Immature natural killer cell (primary cell): Measurements from ENCODE around the gene GOLGA6B. TPM values are rescaled to one million over a fixed set of nuclear protein-coding genes. Genes with fewer than 3 reads are reported as not detected.
"Not testable (repeated sequence)": the region's sequence is repeated elsewhere in the genome, so short reads cannot be mapped to it uniquely, and the experiment has no call there.

Experiments used
- DNase-seq, 3 donors: peaks; one replicate each; pipeline ENCODE4 v3.0.0; 2022; ENCODE audit warnings: mixed read lengths in 1 of 3
- H3K27ac Mint-ChIP-seq, 6 donors: one replicate each; pipeline ENCODE4 v1.8.0; 2020; ENCODE audit warnings: mixed read lengths in 6 of 6, mild to moderate bottlenecking in 5 of 6, inconsistent platforms in 4 of 6, moderate library complexity in 3 of 6
- H3K27me3 Mint-ChIP-seq, 3 donors: one replicate each; pipeline ENCODE4 v1.8.0; 2020 to 2021; ENCODE audit warnings: low read depth in 3 of 3, mild to moderate bottlenecking in 3 of 3, mixed read lengths in 3 of 3, moderate library complexity in 3 of 3, inconsistent platforms in 1 of 3
- H3K36me3 Mint-ChIP-seq, 3 donors: one replicate each; pipeline ENCODE4 v1.8.0; 2020; ENCODE audit warnings: mixed read lengths in 3 of 3, inconsistent platforms in 2 of 3, mild to moderate bottlenecking in 2 of 3
- H3K4me1 Mint-ChIP-seq, 2 donors: one replicate each; pipeline ENCODE4 v1.8.0; 2020; ENCODE audit warnings: inconsistent platforms in 2 of 2, mild to moderate bottlenecking in 2 of 2, mixed read lengths in 2 of 2, moderate library complexity in 1 of 2
- H3K4me3 Mint-ChIP-seq, 5 donors: one replicate each; pipeline ENCODE4 v1.8.0; 2020; ENCODE audit warnings: mild to moderate bottlenecking in 5 of 5, mixed read lengths in 5 of 5, inconsistent platforms in 3 of 5, moderate library complexity in 3 of 5
- H3K9me3 Mint-ChIP-seq, 6 donors: one replicate each; pipeline ENCODE4 v1.8.0; 2020; ENCODE audit warnings: mild to moderate bottlenecking in 6 of 6, mixed read lengths in 6 of 6, inconsistent platforms in 4 of 6, moderate library complexity in 3 of 6
- polyA plus RNA-seq, 3 donors: library from polyadenylated mRNA; unstranded; fragments of 300-500 nt; fragmentation: Illumina TruSeq; gene quantifications; one replicate each; pipeline ENCODE4 v1.2.3, GENCODE V29; 2021

Gene GOLGA6B
- polyA plus RNA-seq, 3 donors from 2014 or later: not detected

GRCh38 chr15:72685301-72685924 lies 30.9 kb downstream of the GOLGA6B start:
- H3K4me3 Mint-ChIP-seq: peak overlapping the region; percentile 93 to 99 (median 96)
- H3K9me3 Mint-ChIP-seq: no peaks in the 10 kb centered on the region
- peaks cover 5 to 20% (median 10%) of the 10 kb centered on the region in 3 donors for H3K27me3 Mint-ChIP-seq
- H3K36me3 Mint-ChIP-seq: no peaks in the 10 kb centered on the region
- no peak for DNase-seq
- H3K27ac Mint-ChIP-seq: peak overlapping the region; percentile 92 to 98 (median 96)
- H3K4me1 Mint-ChIP-seq: peaks cover 18 to 22% of the 10 kb centered on the region in 2 donors

GRCh38 chr15:72685925-72686794 lies 31.7 kb downstream of the GOLGA6B start, which contains the start of the genes BBS4 and HIGD2B:
TSS of gene BBS4 (plus strand) at chr15:72686207. CDS start at chr15:72686228, 21 bp downstream.
TSS of gene HIGD2B (minus strand) at chr15:72686182. CDS start at chr15:72676374, 9,808 bp downstream.
- Mint-ChIP-seq H3K27me3 (peaks cover 4 to 18% (median 10%) of the 10 kb centered on the region in 3 donors), H3K4me1 (peaks cover 18 to 22% of the 10 kb centered on the region in 2 donors), H3K9me3 (no peaks in the 10 kb centered on the region), H3K36me3 (no peaks in the 10 kb centered on the region), H3K4me3 (peak within 1 kb of the TSS; percentile 93 to 99 (median 96)), H3K27ac (peak within 1 kb of the TSS; percentile 92 to 98 (median 96))
- DNase-seq: peak; percentile 88 to 89 (median 89)

DNA sequence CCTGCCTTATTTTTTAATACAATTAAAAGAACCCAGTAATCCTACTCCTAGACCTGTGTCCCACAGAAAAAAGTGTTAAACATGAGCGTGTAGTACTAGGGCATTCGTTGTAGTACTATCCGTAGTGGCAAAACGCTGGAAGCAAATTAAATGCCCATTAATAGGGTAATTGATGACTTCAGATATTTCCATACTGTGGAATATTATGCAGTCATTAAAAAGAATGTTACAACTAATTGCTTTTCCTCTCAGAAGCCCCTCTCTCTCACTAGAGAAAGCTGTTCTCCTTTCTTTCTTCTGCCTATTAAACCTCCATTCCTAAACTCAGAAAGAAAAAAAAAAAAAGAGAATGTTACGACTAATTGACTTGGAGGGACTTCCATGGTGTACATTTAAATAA lies 34.2 kb downstream of the GOLGA6B start:
- Mint-ChIP-seq H3K9me3 (no peaks in the 10 kb centered on the region), H3K4me1 (peaks cover 18 to 27% of the 10 kb centered on the region in 2 donors), H3K27me3 (peaks cover 3 to 15% (median 10%) of the 10 kb centered on the region in 3 donors), H3K4me3 (no peak overlapping the region), H3K36me3 (no peaks in the 10 kb centered on the region), H3K27ac (no peak overlapping the region)
- no peak for DNase-seq

GRCh38 chr15:72690938-72691337 lies 36.4 kb downstream of the GOLGA6B start:
- Mint-ChIP-seq H3K9me3 (no peaks in the 10 kb centered on the region), H3K27me3 (peaks cover 3 to 9% (median 5%) of the 10 kb centered on the region in 3 donors), H3K36me3 (peaks cover 3 to 5% (median 3%) of the 10 kb centered on the region in 3 donors), H3K4me3 (no peak overlapping the region), H3K4me1 (peaks cover 9 to 15% of the 10 kb centered on the region in 2 donors), H3K27ac (no peak overlapping the region)
- no peak for DNase-seq

DNA sequence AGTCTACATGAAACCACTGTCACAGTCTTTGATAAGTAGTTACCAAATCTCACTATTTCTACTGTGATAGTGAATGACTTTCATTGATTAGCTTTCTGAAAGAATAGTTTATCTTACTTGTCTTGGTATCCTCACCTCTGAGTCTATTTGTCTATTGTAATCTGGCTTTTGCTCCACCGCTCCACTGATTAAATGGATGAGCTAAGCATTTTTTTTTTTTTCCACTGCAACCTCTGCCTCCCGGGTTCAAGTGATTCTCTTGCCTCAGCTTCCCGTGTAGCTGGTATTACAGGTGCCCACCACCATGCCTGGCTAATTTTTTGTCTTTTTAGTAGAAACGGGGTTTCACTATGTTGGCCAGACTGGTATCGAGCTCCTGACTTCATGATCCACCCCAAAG lies 44.4 kb downstream of the GOLGA6B start:
- no peak for DNase-seq
- Mint-ChIP-seq H3K4me1 (no peaks in the 10 kb centered on the region), H3K27me3 (peaks cover 0 to 2% (median 0%) of the 10 kb centered on the region in 3 donors), H3K27ac (no peak overlapping the region), H3K4me3 (no peak overlapping the region), H3K9me3 (no peaks in the 10 kb centered on the region), H3K36me3 (peaks cover 3 to 7% (median 5%) of the 10 kb centered on the region in 3 donors)

DNA sequence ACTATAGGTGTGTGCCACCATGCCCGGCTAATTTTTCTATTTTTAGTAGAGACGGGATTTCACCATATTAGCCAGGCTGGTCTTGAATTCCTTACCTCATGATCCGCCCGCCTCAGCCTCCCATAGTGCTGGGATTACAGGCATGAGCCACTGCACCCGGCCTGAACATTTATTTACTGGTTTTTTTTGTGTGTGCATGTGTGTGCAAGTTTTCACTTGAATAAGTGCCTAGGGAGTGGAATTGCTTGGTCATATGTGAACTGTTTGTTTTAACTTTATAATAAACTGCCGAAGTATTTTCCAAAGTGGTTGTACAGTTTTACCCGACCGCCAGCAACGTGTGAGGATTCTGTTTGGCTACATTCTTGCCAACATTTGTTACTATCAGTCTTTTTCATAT lies 45.6 kb downstream of the GOLGA6B start:
- peaks cover 0 to 2% (median 0%) of the 10 kb centered on the region in 3 donors for H3K27me3 Mint-ChIP-seq
- H3K9me3 Mint-ChIP-seq: no peaks in the 10 kb centered on the region
- no peak overlapping the region for H3K27ac Mint-ChIP-seq
- peaks cover 3 to 7% (median 5%) of the 10 kb centered on the region in 3 donors for H3K36me3 Mint-ChIP-seq
- DNase-seq: no peak
- no peaks in the 10 kb centered on the region for H3K4me1 Mint-ChIP-seq
- no peak overlapping the region for H3K4me3 Mint-ChIP-seq

GRCh38 chr15:72706266-72706665 lies 51.8 kb downstream of the GOLGA6B start:
- Mint-ChIP-seq H3K4me1 (no peaks in the 10 kb centered on the region), H3K27ac (no peak overlapping the region), H3K36me3 (peaks cover under 1 to 7% (median 3%) of the 10 kb centered on the region in 3 donors), H3K9me3 (no peaks in the 10 kb centered on the region), H3K4me3 (no peak overlapping the region), H3K27me3 (peaks cover 0 to 2% (median 0%) of the 10 kb centered on the region in 3 donors)
- DNase-seq: no peak

- not testable (repeated sequence) for H3K4me3 Mint-ChIP-seq, DNase-seq, H3K4me1 Mint-ChIP-seq, H3K9me3 Mint-ChIP-seq, H3K27me3 Mint-ChIP-seq
- peak overlapping the region in 1 of 6 donors; percentile 32 for H3K27ac Mint-ChIP-seq
- peaks cover 13 to 15% (median 15%) of the 10 kb centered on the region in 3 donors for H3K36me3 Mint-ChIP-seq
Measured at GRCh38 chr15:72708551-72709303, 54.2 kb downstream of the GOLGA6B start.

Other genes with a start within 250 kb of the GOLGA6B start
- gene ARIH1, start 180.4 kb upstream of the GOLGA6B start, polyA plus RNA-seq: 10 to 100 TPM in 1 of 3 donors, 1 to 10 TPM in 2; 5.8 to 24.3 (median 8.0) TPM
- not detected for gene HIGD2B, start 31.5 kb downstream of the GOLGA6B start, polyA plus RNA-seq
- gene BBS4, start 31.5 kb downstream of the GOLGA6B start, polyA plus RNA-seq: 10 to 100 TPM; 18.9 to 23.6 (median 20.2) TPM
- gene ADPGK, start 129.1 kb downstream of the GOLGA6B start, polyA plus RNA-seq: 100 to 1,000 TPM in 2 of 3 donors, 10 to 100 TPM in 1; 98.9 to 139 (median 113) TPM